H1 (cell line): ENCODE results near the gene ZNF805. TPM values are rescaled to one million over a fixed set of nuclear protein-coding genes. Genes with fewer than 3 reads are reported as not detected.
A peak's percentile ranks its signal among the peaks of the same experiment; 100 is the strongest.

Source experiments
- BACH1 ChIP-seq: IDR thresholded peaks from 2 replicates; pipeline ENCODE4 v1.6.1; 2012; ENCODE audit warnings: low read length, improper control_type of control experiment
- CHD2 ChIP-seq: IDR thresholded peaks from 2 replicates; pipeline ENCODE4 v1.6.1; 2012; ENCODE audit warnings: low read length, improper control_type of control experiment
- CREB1 ChIP-seq: IDR thresholded peaks from 2 replicates; pipeline ENCODE4 v1.6.1; 2012; ENCODE audit warnings: inconsistent platforms
- EP300 ChIP-seq, 2 experiments: IDR thresholded peaks; 1 replicate in 1 of 2; 2 replicates in 1 of 2; pipeline ENCODE4 v1.6.1; 2011 to 2012; ENCODE audit warnings: low read depth in 2 of 2, low read length in 2 of 2, mild to moderate bottlenecking in 2 of 2, borderline replicate concordance in 1 of 2, inconsistent platforms in 1 of 2, moderate library complexity in 1 of 2
- GTF2F1 ChIP-seq: IDR thresholded peaks from 2 replicates; pipeline ENCODE4 v1.6.1; 2012; ENCODE audit warnings: low read depth, low read length, improper control_type of control experiment, borderline replicate concordance
- KDM1A ChIP-seq: fragments of 200-600, 300-600 bp; sonication (generic); IDR thresholded peaks from 2 replicates; pipeline ENCODE4 v1.7.1; 2016; ENCODE audit warnings: mild to moderate bottlenecking, low read length, borderline replicate concordance
- MAFK ChIP-seq: IDR thresholded peaks from 2 replicates; pipeline ENCODE4 v1.6.1; 2012; ENCODE audit warnings: low read depth, mild to moderate bottlenecking, improper control_type of control experiment, low read length
- SP2 ChIP-seq: IDR thresholded peaks from 2 replicates; pipeline ENCODE4 v1.6.1; 2012; ENCODE audit warnings: mild to moderate bottlenecking, low read length, inconsistent platforms
- SP4 ChIP-seq: IDR thresholded peaks from 2 replicates; pipeline ENCODE4 v1.6.1; 2012; ENCODE audit warnings: low read length, inconsistent platforms
- TAF7 ChIP-seq: optimal IDR thresholded peaks from 2 replicates; pipeline ENCODE3; 2011; ENCODE audit warnings: low read depth, mild to moderate bottlenecking, inconsistent platforms, low read length, moderate library complexity, borderline replicate concordance
- TCF12 ChIP-seq: IDR thresholded peaks from 2 replicates; pipeline ENCODE4 v1.6.1; 2011; ENCODE audit warnings: low read depth, mild to moderate bottlenecking, low read length
- polyA plus RNA-seq, 7 experiments: library from polyadenylated mRNA; depleted of rRNA in 3 of 7; stranded (reverse) in 5 of 7; unstranded in 2 of 7; fragments of >200 nt in 5 of 7; fragments of 200-250 nt in 2 of 7; gene quantifications; 1 replicate in 5 of 7; 2 replicates in 1 of 7; 4 replicates in 1 of 7; pipeline versions ENCODE4 v1.2.1 to v1.2.3, GENCODE V29; 2011 to 2013; ENCODE audit warnings: missing spikeins in 2 of 7, mixed read lengths in 2 of 7
- total RNA-seq: library from RNA; stranded (reverse); fragmentation: NEBNext Ultra II Directional; extraction: Animal tissue kit (Norgen Biotek cat#: 25700); gene quantifications from 2 replicates; pipeline ENCODE4 v1.2.1, GENCODE V29; 2021

ZNF805 gene
- total and polyA plus RNA-seq, 2 of the 8 experiments (the other 6 are each of a cell fraction or from before 2014, with no cell fraction given): 2.3 to 14.8 TPM

DNA sequence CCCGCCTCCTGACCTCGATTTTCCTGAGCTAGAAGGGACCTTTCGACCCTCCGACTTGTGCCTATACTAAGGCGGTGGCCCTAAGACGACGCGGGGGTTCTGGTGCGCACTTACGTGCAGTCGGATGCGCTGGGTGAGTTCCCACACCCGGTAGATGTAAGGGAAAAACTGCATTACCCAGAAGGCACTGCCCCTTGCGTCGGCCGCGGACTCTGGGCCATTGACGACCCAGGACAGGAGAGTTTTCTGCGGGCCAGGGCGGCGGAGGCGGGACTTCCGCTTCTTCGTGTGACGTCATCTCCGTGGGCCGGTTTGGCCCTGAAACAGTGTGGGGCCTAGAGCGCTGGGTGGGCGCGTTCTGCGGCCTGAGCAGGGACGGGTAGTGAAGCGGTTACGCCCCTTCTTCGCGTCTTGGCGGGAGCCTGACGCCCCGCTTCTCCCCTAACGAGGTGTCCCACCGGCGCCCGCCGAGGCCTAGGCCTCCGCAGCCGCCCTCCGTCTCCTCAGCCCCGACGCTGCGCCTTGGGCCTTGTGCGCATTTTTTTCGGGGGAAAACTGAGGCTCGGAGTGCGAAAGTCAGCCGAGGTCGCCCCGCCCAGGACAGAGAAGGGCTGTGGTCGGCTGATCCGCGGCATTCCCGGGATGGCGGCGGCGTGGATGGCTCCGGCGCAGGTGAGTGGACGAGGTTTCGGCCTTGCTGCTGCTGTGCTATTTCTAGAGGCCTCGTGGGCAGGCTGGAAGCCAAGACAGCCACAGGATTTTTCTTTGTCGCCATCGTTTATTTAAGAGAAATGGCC is 39.9 kb downstream of the ZNF805 start, which contains the start of gene ZNF460 (continued):
- TF ChIP-seq EP300 (IDR thresholded peaks at IDR 0.05; ENCODE audit: borderline replicate concordance in 1 of 2, low read depth in 2 of 2, low read length in 2 of 2): no peak
- peak; percentile 24; the same call in 1 of the 2 replicates for TF ChIP-seq SP2
- peak; percentile 39; the same call in 1 of the 2 replicates for TF ChIP-seq CHD2
- no peak for TF ChIP-seq MAFK
- TF ChIP-seq TAF7: peak; percentile 3
- 0 out of 2 replicates have a peak, but pooled peaks have one; percentile 31 for TF ChIP-seq GTF2F1
- TF ChIP-seq BACH1: no peak
- TF ChIP-seq SP4: no peak
- TF ChIP-seq KDM1A: no peak
- TF ChIP-seq CREB1: peak; percentile 96
- TF ChIP-seq TCF12: no peak
